Esophagus muscularis mucosa (tissue), 3 donors: ENCODE results near the gene ACBD4.
A peak's percentile ranks its signal among the peaks of the same experiment; 100 is the strongest.

ENCODE experiments used
- CTCF ChIP-seq, 3 experiments: fragments of 200-600 bp in 2 of 3; fragments of 450-650 bp in 1 of 3; sonication (generic) in 2 of 3; IDR thresholded peaks; one replicate each; pipeline ENCODE4 v1.5.1; 2017 to 2019; ENCODE audit warnings: antibody characterized with exemption in 3 of 3, mild to moderate bottlenecking in 2 of 3, moderate library complexity in 1 of 3
- POLR2A ChIP-seq: fragments of 450-650 bp; IDR thresholded peaks from one replicate; pipeline ENCODE4 v1.6.1; 2017; ENCODE audit warnings: antibody characterized with exemption, moderate library complexity, mild to moderate bottlenecking, low read depth
- POLR2AphosphoS5 ChIP-seq, 2 donors: sonication (generic); formaldehyde crosslinking; IDR thresholded peaks; one replicate each; pipeline ENCODE4 v1.6.1; 2017; ENCODE audit warnings: antibody characterized with exemption in 2 of 2

GRCh38 chr17:45148183-45149036 is 12.9 kb downstream of the ACBD4 start, which contains the start of gene HEXIM1:
- TF ChIP-seq CTCF (IDR thresholded peaks at IDR 0.05) (peak in 1 of 3 experiments; percentile 21), POLR2A (peak; percentile 99), POLR2AphosphoS5 (IDR thresholded peaks at IDR 0.05) (peak; percentile 99 to 100)
